Activated CD8-positive, alpha-beta memory T cell treated with anti-CD3 and anti-CD28 coated beads, Interleukin-2, amount 50 U/mL, for 48 hours (primary cell): ENCODE measurements around the gene MAS1L.

Experiments used
- DNase-seq: peaks from one replicate; pipeline ENCODE4 v3.0.0-alpha.2; 2020

Gene MAS1L, protein sequence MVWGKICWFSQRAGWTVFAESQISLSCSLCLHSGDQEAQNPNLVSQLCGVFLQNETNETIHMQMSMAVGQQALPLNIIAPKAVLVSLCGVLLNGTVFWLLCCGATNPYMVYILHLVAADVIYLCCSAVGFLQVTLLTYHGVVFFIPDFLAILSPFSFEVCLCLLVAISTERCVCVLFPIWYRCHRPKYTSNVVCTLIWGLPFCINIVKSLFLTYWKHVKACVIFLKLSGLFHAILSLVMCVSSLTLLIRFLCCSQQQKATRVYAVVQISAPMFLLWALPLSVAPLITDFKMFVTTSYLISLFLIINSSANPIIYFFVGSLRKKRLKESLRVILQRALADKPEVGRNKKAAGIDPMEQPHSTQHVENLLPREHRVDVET

DNA sequence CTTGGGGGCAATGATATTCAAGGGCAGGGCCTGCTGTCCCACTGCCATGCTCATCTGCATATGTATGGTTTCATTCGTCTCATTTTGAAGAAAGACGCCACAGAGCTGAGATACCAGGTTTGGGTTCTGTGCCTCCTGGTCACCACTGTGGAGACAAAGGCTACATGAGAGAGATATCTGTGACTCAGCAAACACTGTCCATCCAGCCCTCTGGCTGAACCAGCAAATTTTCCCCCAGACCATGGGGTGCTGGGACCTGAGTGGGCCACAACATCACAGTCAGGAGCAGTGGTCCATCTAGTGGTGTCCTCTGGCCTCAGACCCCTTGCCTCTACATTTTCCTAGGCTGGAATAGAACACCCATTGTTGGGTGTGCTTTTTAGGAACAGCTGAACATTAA lies at the start of gene MAS1L:
Gene MAS1L, minus strand, starts transcription at position 297 of the 400 bp plus-strand sequence. Its CDS starts 54 bp downstream, at position 243.
- no peak for DNase-seq

DNA sequence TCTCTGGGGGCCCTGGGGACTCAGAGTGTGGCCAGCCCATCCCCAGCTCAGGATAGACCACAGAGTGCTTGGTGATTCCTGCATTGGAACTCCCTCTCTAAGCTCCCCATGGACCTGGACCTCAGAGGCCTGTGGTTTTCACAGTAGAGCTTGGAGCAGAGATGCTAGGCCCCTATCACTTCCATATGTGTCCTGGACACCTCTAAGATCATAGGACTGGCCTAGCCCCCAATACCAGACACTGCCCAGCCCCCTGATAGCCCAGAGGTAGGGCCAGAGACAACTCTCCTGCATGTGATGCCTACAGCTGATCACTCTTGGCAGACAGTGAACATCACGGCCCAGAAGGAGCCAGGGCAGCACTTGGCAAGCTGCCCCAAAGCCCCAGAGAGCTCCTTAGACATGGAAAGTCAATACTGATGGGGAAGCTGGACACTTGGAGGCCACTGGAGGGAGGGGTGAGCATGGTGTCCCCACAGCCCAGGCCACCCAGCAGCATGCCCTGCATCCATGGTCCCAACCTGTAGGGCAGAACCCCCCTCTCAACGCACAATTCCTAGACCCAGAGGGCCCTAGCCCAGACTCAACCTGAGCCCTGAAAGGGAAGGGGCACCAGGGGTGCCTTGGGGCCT lies 44.7 kb upstream of the MAS1L start:
- DNase-seq, result no peak

DNA sequence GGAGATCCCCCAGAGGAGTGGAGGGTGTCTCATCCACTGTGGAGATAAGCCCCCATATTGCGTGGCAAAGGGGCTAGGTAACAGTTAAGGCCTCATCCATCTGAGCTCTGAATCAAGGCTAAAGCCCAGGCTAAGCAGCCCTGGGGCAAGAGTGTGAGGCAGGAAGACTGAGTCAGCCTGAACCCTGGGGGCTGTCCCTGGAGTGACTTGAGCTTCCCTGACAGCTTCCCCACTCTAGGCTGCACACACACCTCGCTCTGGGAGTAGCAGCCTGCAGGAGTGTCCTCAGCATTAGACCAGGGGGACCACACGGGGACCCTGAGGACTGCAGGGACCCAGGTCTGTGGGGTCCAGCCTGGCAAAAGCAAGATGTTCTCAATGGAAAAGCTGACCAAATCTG lies 43.9 kb upstream of the MAS1L start:
- no peak for DNase-seq

DNA sequence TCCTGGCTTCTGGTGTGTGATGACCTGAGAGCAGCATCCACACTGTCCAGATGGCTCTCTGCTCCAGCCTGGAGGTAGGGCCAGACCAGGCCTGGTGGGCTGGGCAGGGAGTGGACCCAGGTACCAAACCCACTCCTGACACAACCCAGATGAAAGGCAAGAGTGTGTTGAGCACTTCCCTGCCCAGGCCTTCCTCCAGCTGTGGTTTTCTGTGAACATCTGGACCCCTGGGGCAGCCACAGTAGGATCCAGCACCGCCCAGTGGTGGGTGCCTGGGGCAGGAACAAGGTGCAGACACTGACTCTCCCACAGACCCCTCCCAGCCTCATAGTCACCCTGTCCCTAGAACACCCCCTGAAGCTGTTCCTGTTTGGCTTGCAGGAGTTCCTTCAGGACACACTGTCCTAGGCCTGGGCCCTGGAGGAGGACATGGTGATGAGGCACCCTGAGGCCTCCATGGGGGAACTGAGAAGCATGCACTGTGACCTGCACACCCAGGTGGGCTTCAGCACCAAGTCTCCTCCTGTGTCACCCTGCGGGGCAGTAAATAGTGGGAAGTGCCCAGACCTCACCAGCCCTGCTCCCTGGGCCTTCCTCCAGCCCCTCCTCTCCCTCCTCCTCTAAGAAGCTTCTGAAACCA lies 43.0 kb upstream of the MAS1L start:
- no peak for DNase-seq

DNA sequence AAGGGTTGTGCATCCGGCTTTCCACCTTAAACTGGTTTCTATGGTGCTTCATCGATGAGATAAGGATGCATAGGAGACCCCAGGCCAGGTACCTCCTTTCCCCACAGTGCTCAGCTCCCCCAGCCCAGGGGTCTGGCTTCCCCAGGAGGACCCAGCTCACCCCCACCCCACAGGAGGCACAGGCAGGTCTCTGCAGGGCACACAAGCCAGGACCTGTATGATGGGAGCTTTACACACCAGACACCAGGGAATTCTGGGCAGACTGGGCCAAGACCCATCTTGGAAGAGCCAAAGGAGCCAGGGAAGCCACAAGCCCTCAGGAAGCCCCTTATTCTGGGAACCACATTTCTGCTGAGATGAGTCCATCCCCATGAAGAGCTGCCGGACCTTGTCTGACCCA lies 42.2 kb upstream of the MAS1L start:
- DNase-seq, result no peak

DNA sequence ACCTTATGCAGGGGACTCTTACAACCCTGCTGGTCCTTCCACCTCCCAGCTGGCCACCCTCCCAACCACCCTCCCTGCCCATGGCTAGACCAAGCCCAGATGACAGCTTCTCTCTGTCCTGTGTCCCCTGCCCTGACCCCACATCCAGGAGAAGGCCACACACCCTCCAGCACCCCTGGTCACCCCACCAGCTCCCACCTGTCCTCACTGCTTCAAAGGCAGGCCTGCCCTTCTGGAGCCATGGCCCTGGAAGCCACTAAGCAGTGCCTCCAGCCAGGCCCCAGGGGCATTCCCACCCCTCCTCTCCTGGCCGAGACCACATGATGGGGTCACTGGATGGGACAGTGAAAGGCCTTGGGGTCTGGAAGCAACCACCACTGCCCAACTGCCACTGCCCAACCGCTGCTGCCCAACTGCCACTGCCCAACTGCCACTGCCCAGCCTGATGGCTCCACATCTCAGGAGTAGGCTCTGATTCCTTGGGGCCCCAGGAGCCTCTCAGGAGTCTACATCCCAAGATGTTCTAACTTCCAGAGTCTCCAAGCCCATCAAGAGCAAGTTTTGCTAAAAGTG lies 41.3 kb upstream of the MAS1L start:
- DNase-seq, result no peak

DNA sequence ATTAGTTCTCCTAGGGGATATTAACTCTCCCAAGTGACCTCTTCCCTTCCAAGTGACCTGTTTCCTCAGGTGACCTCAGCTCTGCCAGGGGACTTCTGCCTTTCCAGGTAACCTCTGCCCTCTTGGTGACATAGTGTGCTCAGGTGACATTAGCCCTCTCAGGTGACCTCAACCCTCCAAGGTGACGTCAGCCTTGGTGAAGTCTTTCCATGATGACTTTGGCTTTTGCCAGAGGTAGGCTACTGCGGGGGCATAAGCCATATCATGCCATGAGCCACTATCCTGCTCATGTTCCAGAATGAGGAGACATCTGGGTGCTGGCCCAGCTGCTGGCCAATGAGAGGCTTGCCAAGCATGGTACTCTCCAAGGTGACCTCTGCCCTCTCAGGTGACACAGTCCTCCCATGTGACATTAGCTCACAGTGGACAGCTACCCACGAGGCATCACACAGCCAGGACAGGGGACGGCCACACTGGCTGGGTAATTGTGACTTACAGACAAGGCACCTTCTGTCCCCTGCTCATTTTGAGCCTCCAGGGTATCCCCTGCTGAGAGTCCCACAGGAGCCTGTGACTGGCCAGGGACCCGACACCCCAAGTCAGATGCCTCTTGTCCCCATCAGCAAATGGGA lies 40.7 kb upstream of the MAS1L start:
- no peak for DNase-seq

DNA sequence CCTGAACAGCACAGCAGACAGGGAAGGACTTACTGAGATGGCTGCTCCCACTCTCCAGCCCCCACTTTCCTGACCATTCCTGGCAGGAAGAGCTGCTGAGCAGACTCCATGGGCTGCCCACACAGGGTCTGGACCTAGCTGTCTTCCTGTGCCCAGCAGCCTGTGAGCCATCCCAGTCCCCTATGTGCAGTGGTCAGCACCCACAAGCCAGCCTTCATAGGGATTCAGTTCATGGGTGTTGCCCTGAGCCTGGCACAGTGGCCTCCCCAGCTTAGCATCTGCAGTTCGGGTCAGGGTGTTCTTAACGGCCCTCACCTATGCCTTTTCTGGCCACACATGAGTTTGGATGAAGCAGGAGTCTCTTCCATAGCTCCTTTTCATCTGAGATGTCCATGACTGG lies 39.8 kb upstream of the MAS1L start:
- DNase-seq, result no peak

DNA sequence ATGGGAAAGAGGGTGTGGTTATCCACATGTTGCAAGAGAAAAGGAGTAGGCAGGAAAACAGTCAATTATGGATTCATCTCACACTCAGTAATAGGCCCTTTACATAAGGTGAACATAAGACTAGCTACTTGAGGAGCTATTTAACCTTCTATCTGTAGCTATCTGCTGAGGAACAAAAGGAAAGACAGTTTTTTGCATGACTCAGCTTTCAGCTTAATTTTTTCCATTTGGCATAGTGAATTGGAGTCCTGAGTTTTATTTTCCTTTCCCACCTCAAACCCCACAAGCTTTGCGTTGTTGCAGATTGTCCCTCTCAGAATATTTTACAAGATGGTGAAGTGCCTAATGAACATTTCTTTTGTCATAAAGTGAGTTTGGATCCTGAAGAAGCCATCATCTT lies 39.4 kb upstream of the MAS1L start:
- no peak for DNase-seq

DNA sequence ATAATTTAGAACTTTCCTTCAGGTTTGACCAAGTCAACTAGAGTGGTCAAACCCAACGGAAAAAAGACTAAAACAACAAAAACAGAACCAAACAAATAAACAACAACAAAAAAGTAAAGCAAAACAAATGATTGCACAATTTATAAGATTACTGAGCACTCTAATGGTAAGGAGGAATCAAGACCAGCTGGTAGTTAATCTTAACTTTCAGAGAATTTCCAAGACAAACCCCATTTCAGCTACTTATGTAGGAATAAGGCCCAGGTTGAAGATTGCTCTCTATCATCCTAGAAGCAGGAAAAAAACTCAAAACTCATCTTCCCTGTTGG lies 37.5 kb upstream of the MAS1L start:
- DNase-seq, result no peak

DNA sequence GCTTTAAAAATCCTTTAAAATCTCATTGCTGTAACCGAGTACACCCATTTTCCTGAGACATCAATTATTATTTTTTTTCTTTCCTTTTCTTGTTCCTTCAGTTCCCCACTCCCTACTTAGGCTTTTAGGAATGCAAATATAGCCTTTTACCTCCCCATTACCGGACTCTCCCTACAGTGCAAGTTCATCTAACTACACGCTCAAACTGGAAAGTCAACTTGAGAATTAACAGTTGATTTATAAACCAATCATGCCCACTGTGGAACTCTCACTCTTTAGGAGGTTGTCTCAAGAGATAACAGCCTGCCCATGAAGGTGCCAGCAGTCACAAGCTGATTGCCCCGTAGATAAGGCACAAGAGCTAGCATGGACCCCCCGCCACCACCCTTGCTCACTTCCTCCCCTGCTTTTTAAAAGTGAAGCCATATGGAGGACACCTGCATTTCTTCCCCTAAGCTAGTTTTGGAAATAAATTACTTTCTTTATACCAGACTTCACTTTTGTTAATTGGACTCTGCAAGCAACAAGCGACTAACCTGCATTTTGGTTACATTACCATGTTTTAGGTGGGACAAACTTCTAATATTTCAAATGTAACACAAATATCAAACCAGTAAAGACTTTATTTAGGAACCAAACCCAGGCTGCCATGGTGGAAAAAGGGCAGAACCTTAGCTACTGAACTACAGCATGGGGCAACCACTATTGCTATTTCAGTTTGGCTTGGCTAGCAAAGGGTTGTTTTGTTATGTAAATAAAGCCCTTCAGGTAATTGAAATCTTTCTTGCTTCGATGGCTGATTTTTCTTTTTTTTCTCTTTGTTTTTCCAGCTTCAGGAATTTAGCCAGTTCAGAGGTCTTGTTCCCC lies 36.9 kb upstream of the MAS1L start:
- no peak for DNase-seq

DNA sequence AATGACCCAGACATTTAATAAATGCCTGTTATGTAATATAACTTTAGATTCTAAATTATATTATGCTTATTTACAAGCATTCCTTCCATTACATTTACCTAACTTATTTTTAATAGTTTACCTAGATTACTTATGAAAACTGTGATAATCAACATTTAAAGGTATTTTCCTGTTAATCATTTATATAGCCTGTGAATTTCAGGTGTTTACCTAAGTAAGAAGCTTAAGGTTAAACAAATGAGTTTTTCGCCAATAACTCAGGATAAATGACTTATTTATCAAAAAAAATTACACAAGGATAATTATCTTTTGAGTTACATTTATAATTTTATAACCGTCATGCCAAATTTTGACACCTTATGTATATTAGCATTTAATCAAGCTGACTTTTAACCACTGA lies 36.3 kb upstream of the MAS1L start:
- DNase-seq, result no peak

DNA sequence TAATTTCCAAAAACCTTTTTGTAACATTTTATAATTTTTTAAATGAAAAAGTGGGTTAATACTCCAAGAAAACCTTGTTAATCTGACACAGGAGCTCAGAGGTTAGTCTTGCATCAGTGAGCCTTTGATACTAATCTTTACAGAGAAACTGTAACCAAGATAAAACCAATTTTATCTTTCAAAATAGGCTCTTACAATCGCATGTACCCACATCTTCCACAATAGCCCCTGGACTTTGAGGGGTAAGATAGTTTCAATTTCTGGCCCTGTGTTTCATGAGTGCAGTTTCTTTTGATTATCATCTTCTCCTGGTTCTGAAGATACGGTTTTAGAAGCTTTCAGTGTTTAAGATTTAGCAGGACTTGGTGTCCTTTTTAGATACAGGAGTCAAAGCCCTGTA lies 34.5 kb upstream of the MAS1L start:
- DNase-seq, result no peak

DNA sequence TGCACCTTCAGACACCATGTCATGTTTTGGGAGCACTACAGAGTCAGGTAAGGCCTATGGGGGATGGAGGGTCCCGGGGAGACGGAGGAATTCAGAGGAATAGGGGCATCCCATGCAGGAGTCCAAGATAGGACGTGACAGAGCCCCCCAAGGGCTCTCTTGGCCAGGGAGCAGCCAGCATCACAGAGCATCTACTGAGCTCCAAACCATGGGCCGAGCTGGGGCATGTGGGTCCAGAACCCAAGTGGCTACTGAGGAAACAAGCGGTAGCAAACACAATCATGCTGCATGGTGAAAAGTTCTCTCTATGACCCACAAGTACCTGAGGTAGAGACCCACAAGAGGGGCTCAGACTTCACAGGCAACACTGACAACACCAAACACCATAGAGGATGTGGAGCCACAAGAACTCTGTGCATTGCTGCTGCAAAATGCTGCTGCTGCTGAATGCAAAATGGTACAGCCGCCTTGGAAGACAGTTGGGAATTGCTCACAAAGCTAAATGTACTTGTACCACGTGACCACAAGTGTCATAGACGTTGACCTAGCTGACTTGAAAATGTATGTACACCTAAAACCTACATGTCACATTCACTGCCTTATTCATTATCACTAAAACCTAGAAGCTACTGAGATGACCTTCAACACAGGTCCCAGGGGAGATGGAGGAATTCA lies 33.4 kb upstream of the MAS1L start:
- DNase-seq, result peak; percentile 25

DNA sequence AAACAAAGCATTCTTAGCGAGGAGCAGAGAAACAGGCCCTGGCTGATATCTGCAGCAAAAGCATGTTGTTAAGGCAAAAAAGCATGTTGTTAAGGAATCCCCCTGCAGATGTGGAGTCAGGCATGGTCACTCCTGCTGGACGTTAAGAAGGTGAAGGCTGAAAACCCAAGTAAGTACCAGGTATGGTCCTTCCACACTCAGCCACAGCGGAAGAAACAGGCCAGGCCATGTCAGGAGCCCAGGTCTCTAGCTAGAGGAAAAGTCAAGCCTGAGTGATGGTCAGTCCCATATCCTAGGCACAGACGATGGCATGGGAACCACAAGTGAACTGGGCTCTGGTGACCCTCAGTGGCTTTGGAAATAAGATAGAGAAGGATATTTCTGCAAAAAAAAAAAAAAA lies 32.5 kb upstream of the MAS1L start:
- DNase-seq, result peak; percentile 3

DNA sequence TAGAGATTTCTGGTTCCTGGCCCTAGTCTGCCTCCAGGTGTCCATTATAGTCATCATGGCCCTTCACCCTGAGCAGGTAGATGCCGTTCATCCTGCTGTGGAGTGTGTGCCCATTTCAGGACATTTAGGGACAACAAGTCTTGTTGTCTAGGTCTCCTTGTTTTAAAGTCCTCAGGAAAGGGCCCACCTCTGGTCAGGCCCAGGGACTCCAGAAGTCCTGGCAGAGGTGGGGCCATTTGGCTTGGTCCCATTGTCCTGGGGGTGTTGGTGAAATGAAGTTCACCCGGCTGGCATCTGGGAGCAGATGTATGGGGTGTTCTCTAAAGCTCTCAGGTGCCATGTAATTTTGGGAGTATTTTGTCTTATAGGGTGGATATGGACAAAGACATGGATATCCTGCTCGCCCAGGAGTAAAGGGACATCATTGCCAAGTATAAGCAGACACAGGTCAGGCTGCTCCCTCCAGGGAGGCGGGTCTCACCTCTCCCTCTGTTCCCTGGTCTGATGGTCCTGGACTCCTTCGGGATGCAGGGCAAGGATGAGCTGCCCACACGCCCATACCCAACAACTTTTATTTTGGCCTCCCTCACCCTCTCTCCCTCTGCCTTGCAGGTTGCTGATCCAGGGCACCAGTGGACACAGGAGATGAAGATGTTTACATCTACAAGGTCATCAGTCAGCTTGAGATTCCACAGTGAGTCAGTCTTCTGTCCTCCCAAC lies 31.7 kb upstream of the MAS1L start:
- DNase-seq, result peak; percentile 22

DNA sequence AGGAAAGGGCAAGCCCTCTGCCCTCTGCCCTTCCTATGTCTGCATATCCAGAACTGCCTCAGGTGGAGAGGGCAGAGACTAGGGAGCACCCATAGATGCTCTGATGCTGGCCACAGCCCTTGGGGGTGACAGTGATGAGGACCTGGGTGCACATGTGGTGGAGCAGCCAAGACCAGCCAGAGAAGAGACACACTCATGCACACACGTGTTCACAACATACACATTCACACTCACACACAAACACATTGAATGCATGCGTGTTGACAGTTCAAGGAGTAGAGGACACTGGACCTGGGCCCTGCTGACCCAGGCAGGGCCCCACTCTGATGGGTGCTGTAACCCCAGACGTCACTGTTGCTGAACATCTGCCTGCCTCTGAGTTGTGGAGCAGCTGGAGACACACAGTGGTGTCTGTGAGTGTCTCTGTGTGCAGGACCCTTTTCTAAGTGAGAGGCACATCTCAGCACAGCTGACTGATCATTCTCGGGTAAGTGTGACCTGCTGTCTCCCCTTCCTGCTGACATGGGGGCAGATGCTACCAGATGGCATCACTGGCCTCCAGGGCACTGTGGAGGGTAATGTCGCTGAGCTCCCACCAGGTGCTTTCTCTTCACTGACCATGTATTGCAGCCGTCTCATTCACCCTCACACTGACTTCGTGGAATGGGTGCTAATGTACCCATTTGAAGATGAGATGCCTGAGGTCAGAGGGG lies 30.1 kb upstream of the MAS1L start:
- peak; percentile 46 for DNase-seq

DNA sequence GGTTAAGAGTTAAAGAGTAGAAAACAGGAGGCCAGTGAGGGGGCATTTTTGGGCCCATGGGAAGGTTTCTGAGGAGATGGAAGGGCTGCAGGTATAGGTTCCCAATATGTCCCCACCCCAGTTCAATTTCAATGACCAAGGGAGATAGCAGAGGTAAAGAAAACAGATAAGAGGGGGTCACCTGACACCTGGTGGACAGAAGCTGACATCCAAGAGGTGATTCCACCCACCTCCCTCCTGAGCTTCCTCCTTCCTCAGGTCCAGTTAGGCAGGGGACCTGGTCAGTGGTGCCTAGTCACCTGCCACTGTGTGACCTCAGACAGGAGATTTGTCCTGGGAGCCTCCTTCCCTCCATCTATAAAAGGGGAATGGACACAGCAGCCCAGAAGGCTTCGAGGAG lies 29.5 kb upstream of the MAS1L start:
- no peak for DNase-seq

DNA sequence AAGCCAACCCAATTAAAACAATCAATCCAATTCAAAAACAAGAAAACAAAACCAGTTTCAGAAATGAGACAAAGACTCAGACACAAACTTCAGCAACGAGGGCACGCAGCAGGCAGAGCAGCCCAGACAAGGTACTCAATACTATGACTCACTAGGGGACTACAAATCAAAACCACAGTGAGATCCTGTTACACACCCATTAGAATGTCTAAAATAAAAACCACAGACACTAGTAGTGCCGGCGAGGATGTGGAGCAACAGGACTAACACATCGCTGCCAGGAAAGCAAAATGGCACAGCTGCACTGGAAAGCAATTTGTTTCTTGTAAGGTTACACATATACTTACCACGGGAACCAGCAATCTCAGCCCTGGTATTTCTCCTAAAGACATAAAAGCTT lies 28.4 kb upstream of the MAS1L start:
- DNase-seq, result no peak

DNA sequence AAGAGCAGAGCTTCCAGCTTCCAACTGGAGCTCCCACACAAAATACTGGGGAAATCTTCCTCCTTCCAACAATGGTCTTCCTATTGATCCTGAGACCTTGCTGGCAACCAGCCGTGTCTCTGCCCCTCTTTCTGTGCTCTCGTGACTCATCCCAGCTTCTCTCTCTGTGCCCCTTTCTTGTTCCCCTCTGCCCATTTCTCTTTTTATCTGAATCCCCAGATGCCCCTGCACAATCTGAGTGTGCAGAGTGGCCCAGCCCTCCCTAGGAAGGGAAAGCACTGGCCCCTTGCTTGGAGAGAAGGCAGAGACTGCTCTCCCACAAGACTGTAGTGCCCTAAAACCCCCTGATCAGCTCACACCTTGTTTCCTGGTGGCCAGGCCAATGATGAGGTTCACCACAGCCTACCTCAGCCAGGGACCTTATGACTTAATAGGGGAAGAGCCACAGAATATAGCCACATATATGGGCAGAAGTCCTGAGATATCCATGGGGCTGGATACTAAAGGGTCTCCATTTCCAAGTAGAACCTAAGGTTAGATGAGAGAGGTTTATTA lies 23.1 kb upstream of the MAS1L start:
- DNase-seq, result no peak
